Amniotic stem cell (primary cell): Measurements from ENCODE around the gene NEDD1.

Experiments
- DNase-seq: peaks from one replicate; lab custom pipeline; 2025; lab: John Stamatoyannopoulos, UW

The NEDD1 gene

GRCh38 chr12:96902076-96902475 lies 5.0 kb upstream of the NEDD1 start:
- no peak for DNase-seq

- DNase-seq: no peak
These were observed 584 bp upstream of the NEDD1 start for GRCh38 chr12:96906498-96906848.

GRCh38 chr12:96907671-96908422 lies 790 bp downstream of the NEDD1 start:
- no peak for DNase-seq

GRCh38 chr12:96908423-96908675 lies 1.3 kb downstream of the NEDD1 start:
- no peak for DNase-seq

- no peak for DNase-seq
These were observed 5.2 kb downstream of the NEDD1 start for GRCh38 chr12:96912261-96912660.

GRCh38 chr12:96912943-96913342 lies 5.9 kb downstream of the NEDD1 start:
- DNase-seq: no peak

- no peak for DNase-seq
These were observed 12.6 kb downstream of the NEDD1 start for GRCh38 chr12:96919510-96920210.

GRCh38 chr12:96948782-96949181 lies 41.7 kb downstream of the NEDD1 start:
- no peak for DNase-seq

- DNase-seq: no peak
These were observed 72.5 kb downstream of the NEDD1 start for GRCh38 chr12:96979532-96979931.

GRCh38 chr12:96980991-96981414 lies 73.9 kb downstream of the NEDD1 start:
- DNase-seq: peak; percentile 76

- DNase-seq: no peak
These were observed 74.9 kb downstream of the NEDD1 start for GRCh38 chr12:96981911-96982310.

- no peak for DNase-seq
These were observed 75.6 kb downstream of the NEDD1 start for GRCh38 chr12:96982671-96983070.

GRCh38 chr12:96985515-96986362 lies 78.7 kb downstream of the NEDD1 start:
- DNase-seq: no peak

GRCh38 chr12:96986883-96987523 lies 79.9 kb downstream of the NEDD1 start:
- DNase-seq: peak; percentile 6

GRCh38 chr12:96988919-96989318 lies 81.9 kb downstream of the NEDD1 start:
- DNase-seq: no peak

- no peak for DNase-seq
These were observed 82.9 kb downstream of the NEDD1 start for GRCh38 chr12:96989916-96990315.

GRCh38 chr12:96994900-96995299 lies 87.8 kb downstream of the NEDD1 start:
- DNase-seq: no peak

GRCh38 chr12:96995861-96996260 lies 88.8 kb downstream of the NEDD1 start:
- DNase-seq: no peak

- no peak for DNase-seq
These were observed 90.9 kb downstream of the NEDD1 start for GRCh38 chr12:96997797-96998484.

- DNase-seq: no peak
These were observed 96.2 kb downstream of the NEDD1 start for GRCh38 chr12:97003276-97003675.
